Right renal pelvis (tissue), 4 donors: ENCODE measurements around the gene AP3S1. TPM values are rescaled to one million over a fixed set of nuclear protein-coding genes. Genes with fewer than 3 reads are reported as not detected.
"Not testable (repeated sequence)": the region's sequence is repeated elsewhere in the genome, so short reads cannot be mapped to it uniquely, and the experiment has no call there.

Experiments used
- DNase-seq, 4 donors: peaks; one replicate each; pipeline ENCODE4 v3.0.0-alpha.2; 2013; ENCODE audit warnings: low read depth in 4 of 4, low spot score in 3 of 4, missing footprints in 1 of 4
- polyA plus RNA-seq, 4 donors: library from polyadenylated mRNA; unstranded; fragments of 120-200 nt; gene quantifications; one replicate each; pipeline ENCODE4 v1.2.1, GENCODE V29; 2013; ENCODE audit not compliant: insufficient read length in 4 of 4

AP3S1 gene
- polyA plus RNA-seq, result 100 to 1,000 TPM; 125 to 147 (median 139) TPM

DNA sequence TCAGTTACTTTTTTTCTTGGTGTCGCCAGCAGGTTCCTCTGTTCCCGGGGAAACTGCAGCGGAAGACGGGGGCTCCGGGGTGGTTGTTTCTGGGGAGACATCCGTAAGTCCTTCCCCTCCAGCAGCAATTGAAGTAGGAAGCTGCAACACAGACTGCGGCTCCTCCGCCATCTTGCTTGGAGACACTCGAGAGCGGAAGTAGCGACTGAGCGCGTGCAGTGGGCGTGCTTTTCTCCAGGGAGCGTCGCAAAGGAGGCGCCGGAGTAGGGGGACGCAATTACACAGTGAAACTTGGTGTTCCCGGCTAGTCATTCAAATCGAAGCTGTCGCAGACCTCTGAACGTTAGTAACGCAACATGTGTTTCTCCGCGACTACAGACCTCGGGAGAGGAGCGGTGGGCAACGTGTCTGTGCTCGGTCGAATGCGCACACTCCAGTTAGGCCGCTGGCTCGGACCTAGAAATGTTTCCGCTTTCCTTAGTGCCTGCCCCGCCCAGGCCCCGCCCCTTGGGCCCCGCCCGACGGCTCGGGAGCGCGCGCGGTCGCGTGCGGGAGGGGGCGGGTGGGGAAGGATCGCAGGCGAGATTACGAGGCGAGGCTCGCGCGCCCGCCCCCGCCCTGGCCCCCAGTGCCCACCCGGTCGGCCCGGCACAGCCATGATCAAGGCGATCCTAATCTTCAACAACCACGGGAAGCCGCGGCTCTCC, at the start of gene AP3S1, which contains the start of gene ATG12:
AP3S1 (plus strand) TSS at position 554 of the 707 bp plus-strand sequence; CDS start at position 657, 103 bp downstream.
ATG12 (minus strand) TSS at position 184 of the 707 bp plus-strand sequence; CDS start at position 171, 13 bp downstream.
- peak; percentile 92 to 98 (median 93) for DNase-seq

GRCh38 chr5:115795700-115796099, 46.0 kb upstream of the AP3S1 start:
- no peak for DNase-seq

- no peak for DNase-seq
Observed at GRCh38 chr5:115796656-115797055, 45.1 kb upstream of the AP3S1 start.

GRCh38 chr5:115798252-115798651, 43.5 kb upstream of the AP3S1 start:
- DNase-seq, result no peak

DNA sequence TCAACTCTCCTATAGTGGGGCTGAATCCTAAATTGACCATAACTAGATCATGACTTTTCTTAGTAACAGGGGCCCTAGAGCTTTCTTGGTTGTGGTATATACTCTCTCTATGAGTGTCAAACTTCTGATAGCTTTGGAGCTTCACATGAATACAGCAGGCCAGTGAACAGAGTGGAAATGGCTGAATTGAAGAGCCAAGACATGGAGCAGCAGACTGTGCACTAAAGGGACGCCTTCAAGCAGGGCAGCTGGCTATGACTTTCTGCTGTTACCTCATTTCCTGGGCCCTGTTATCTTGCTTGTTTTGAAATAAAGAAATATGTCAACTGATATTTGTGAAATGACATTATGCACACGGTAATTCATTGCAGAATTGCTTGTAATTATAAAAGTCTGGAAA, 41.6 kb upstream of the AP3S1 start:
- no peak for DNase-seq

DNA sequence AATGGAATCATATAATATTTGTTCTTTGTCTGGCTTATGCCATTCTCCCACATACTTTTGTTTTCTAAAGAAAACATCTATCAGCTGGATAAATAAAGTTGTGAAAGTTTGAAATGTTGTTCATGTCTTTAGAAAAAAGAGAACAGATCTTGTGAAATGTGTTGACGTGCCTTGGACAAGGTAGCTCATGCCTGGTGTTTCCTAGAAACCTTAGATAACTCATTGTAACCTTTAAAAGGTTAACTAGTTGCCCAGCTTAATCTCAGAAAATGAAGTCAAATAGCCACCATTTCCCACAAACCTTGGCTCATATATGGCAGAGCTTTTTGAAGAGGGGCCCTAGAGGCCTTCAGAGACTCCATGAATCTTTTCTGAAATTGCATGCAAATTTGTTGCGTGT, 40.6 kb upstream of the AP3S1 start:
- DNase-seq, result no peak

GRCh38 chr5:115801984-115802383, 39.8 kb upstream of the AP3S1 start:
- DNase-seq, result no peak

DNA sequence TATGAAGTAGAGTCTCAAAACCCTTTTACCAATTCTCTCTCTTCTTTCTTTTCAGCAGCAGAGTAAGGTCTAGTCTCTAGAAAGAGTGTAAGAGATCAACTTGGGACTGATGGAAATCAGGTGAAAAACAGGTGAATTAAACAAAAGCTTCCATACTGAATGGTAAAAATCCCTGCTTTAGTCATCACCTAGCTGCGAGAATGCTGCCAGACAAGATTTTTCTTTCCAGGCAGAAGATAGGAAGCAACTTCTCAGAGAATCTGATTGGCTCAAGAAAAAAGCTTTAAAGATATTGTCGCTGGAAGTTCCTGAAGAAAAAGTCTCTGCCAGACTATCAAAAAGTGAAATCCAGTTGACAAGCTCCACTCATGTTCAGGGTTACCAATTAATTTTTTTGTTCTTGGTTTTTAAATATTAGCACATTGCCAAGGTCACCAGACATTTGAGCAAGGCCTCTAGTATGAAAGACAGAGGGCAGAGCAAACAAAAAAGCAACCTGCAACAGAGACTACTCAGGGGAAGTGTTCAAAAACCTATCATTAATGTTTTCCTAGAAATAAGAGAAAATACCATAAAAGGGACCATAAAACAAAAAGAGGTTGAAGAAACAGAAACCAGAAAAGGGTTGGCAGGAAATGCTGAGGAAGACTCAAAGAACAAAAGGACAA, 34.6 kb upstream of the AP3S1 start:
- no peak for DNase-seq

- DNase-seq, result no peak
Observed at GRCh38 chr5:115807654-115808052, 34.1 kb upstream of the AP3S1 start.

DNA sequence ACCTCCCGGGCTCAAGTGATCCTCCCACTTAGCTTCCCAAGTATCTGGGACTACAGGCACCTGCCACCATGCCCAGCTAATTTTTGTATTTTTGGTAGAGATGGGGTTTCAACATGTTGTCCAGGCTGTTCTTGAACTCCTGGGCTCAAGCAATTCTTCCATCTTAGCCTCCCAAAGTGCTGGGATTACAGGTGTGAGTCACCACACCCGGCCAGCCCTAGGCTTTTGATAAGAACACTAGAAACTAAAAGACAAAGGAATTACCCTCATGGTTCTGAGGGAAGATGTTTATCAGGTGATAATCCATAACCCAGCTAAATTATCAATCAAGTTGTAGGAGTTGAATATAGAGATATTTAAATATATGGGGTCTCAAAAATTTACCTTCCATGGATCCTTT, 33.7 kb upstream of the AP3S1 start:
- not testable (repeated sequence) for DNase-seq

DNA sequence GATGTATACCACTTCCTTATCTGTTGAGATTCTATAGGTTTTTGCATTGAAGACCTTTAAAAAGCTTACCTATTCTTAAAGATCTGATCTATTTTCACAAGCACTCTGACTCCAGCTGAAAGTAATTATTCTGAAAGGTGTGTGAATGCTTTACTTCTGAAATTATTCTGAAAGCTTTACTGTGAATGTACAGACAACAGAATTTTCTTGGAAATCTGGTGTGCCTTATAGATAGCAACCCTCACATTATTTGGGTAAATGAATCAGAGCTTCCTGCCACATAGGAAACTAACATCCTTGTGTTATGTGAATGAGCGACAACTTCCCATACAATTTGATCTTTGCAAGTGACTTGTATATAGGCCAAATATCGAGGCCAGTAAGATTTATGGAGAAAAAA, 31.8 kb upstream of the AP3S1 start:
- no peak for DNase-seq

GRCh38 chr5:115810761-115811160, 31.0 kb upstream of the AP3S1 start:
- DNase-seq, result no peak

- DNase-seq, result no peak
Observed at GRCh38 chr5:115811406-115811805, 30.3 kb upstream of the AP3S1 start.

DNA sequence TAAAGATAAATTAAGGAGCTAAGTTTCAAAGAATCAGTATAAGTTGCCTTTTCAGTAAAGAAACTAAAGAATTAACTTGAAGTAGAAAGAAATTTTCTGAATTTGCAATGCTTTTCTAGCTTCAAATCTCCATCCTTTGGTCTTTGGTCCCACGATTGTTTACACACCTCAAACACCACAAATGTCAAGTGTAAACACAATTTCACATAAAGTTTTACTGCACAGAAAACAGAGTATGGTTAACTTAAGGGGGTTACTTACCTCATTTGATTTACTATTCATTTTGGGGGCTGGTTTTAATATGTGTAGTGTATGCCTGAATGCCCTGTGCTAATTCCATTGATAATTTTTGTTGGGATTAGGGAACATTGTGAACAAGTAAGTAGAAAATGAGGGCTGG, 29.4 kb upstream of the AP3S1 start:
- no peak for DNase-seq

DNA sequence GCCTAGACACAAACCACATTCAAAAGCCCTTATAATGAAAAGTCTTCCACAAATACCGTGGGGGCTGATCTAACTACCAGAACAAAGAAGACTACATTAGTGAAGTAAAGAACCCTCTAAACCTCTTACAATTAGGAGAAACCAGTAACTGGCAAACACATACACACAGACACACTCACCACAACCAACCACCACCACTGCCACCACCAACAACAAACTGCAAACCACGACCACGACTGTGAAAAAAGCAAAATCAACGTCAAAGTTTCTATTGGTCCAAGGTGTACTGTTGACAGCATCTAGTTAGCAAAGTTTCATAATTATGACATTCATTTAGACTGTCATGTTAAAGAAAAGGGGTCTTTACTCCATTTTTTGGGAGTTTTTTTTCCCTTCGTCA, 28.0 kb upstream of the AP3S1 start:
- DNase-seq, result no peak

DNA sequence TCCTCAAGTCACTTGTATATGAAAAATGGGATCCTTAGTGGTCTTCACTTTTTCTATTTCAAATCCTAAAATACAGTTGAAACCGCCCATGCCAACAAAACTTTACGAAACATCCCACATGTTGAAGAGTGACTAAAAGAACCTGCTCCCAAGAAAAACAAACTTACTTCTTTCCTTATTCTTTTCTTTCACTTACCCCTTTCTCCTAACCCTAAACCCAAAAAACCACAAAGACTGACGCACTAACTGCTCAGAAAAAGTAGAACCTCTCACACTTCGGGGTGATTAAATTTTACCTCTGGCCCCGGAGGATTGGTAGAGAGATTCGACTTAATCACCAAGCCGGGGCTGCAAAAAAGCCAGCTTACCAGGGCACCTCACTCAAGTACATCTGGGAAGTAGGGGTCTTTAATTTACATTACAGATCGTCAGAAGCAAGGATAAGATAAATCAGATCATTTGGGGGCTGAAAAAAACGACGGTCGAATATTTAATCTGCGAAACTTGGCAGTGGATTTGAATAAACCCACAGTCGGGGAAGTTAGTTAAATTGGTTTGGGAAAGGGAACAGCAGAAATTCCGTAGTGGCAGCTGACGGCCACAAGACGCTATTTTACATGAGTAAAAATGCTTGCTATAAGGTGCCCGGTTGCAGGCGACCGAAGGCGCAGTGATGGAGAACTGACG, 26.6 kb upstream of the AP3S1 start:
- DNase-seq, result peak in 1 of 4 donors; percentile 34

DNA sequence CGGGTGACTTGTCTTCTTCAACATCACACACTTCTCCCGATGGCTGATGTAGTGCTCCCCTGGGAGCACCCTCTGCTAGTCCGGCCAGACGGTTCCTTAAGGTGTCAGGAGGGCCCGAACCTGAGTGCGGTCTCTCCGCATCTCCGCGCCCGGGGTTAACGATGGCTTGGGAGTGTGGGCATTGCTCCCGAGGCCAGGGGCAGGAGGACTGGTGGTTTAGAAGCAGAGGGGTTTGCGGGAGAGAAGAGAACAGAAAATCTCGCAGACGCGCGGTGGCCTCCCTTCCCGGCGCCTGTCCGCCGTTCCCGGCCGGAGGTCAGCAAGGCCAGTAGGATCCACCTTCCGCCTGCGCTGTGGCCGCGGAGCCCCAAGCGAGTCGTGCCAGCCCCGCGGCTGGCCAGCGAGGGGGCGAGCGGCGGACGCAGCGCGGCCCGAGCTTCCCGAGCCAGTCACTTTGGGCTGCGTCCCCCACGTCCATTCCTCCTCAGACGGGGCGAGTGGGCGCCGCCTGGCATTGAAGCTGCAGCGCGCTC, 26.0 kb upstream of the AP3S1 start:
- DNase-seq, result peak in 1 of 4 donors; percentile 37

DNA sequence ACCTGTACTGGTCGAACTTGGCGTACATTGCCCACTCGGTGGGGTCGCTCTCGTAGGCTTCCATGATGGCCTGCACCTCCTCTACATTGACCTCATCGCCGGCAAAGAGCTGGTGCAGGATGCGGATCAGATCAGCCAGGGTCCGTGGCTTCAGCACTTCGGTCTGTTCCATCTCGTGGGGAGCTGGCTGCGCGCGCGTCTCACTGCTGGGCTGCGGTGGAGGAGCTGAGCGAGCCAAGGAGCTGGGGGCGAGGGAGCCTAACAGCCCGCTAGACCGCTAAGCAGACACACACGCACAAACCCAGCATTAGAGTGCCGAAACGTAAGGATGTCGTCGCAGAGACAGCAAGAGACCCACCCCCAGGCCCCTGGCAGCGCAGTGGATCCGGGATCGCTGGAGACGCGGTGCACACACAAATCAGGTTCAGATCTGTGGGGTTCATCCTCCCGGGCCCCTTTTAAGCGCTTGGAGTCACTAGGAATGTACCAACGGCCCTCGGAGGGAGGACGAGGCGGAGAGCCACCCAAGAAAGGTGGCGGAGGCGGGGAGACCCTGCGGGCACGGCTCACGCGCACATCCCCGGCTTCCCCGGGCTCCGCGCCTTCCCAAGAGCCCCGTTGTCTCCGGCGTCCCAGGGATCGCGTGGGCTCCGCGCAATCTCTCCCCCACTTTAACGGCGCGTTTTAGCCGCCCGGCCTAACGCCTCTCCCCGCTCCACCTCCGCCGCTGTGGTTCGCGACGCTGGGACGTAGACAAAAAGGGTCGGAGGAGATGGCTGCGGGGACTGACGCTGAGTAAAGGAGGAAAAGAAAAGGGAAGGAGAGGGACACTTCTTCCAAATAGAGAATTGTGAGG, 25.3 kb upstream of the AP3S1 start, which contains the start of gene CDO1:
CDO1 (minus strand) TSS at position 434 of the 856 bp plus-strand sequence; CDS start at position 172, 262 bp downstream.
- DNase-seq, result peak in 3 of 4 donors; percentile 59 to 72 (median 68)

DNA sequence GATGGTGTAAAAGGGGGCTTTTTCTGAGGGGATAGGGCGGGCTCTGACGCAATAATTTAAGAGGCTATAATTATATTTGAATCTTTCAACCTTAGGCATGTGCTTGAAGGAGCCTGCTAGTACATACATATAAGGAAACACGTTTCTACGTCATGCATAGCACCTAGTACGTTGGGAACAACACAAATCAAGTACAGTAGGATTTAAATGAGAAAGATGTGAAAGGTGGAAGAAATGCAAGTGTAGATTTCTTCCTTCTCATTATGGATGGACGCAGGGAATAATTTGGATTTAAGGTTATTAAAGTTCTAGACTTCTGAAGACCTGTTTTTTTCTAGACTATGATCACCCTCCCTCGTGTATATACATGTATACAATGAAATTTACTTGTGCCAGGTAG, 24.3 kb upstream of the AP3S1 start:
- no peak for DNase-seq

- no peak for DNase-seq
Observed at GRCh38 chr5:115818821-115819220, 22.9 kb upstream of the AP3S1 start.
